ENCODE results near the gene HERC6.

- TF ChIP-seq CTCF (IDR thresholded peaks at IDR 0.05), result no peak
- TF ChIP-seq POLR2A (IDR thresholded peaks at IDR 0.05), result no peak
These were observed 10.8 kb upstream of the HERC6 start for GRCh38 chr4:88367826-88368225.

Data from Peyer's patch (tissue), 4 donors.